Prostate gland (tissue), 2 donors: ENCODE data around the gene DUS2.

Experiments used
- CTCF ChIP-seq, 4 experiments: fragments of 200-600 bp in 2 of 4; fragments of 450-650 bp in 2 of 4; sonication (generic) in 2 of 4; IDR thresholded peaks; 1 replicate in 3 of 4; 2 replicates in 1 of 4; pipeline ENCODE4 v1.5.1; 2016 to 2019; ENCODE audit warnings: antibody characterized with exemption in 4 of 4, mild to moderate bottlenecking in 2 of 4, moderate library complexity in 2 of 4
- POLR2A ChIP-seq: fragments of 450-650 bp; IDR thresholded peaks from one replicate; pipeline ENCODE4 v1.6.1; 2016; ENCODE audit warnings: antibody characterized with exemption, mild to moderate bottlenecking

- TF ChIP-seq CTCF (IDR thresholded peaks at IDR 0.05) (no peak), POLR2A (no peak)
These were observed 47.6 kb upstream of the DUS2 start for GRCh38 chr16:67975321-67976105.
